ENCODE data around the gene PDPK1. TPM values are rescaled to one million over a fixed set of nuclear protein-coding genes. Genes with fewer than 3 reads are reported as not detected.
A peak's percentile ranks its signal among the peaks of the same experiment; 100 is the strongest.
"Not testable (repeated sequence)": the region's sequence is repeated elsewhere in the genome, so short reads cannot be mapped to it uniquely, and the experiment has no call there.

PDPK1 gene
- total RNA-seq, 4 donors from 2014 or later: 30.8 to 43.1 (median 36.5) TPM

- ATAC-seq: no peak
- no peak for TF ChIP-seq CTCF (IDR thresholded peaks at IDR 0.05)
- no peak for TF ChIP-seq POLR2A (IDR thresholded peaks at IDR 0.05)
- TF ChIP-seq EP300 (IDR thresholded peaks at IDR 0.05): no peak
- no peak for TF ChIP-seq POLR2AphosphoS5 (IDR thresholded peaks at IDR 0.05)
- no CpG with 5 or more reads among the region's 11 CpGs for WGBS, 2 donors (ENCODE audit: low coverage in 1 of 2)
Observed at GRCh38 chr16:2531371-2531695, 6.5 kb upstream of the PDPK1 start, which contains the start of gene CEMP1. TSS of gene CEMP1 (minus strand) at chr16:2531408. CDS start at chr16:2531073, 335 bp downstream.

GRCh38 chr16:2531696-2532493 lies 5.9 kb upstream of the PDPK1 start:
- no peaks in the 10 kb centered on the region for H3K27me3 ChIP-seq
- H3K27ac ChIP-seq: peak overlapping the region; percentile 93 to 99 (median 96)
- H3K36me3 ChIP-seq: peaks cover 0 to 35% of the 10 kb centered on the region in 2 donors
- WGBS, 2 donors (ENCODE audit: low coverage in 1 of 2): 0% methylated on average over 2 to 12 of the region's 84 CpGs
- ATAC-seq: peak; percentile 95
- peaks cover 0 to 34% (median 6%) of the 10 kb centered on the region in 3 donors for H3K4me1 ChIP-seq
- no peaks in the 10 kb centered on the region for H3K9me3 ChIP-seq
- H3K4me3 ChIP-seq: peak overlapping the region; percentile 68 to 77
- TF ChIP-seq EP300 (IDR thresholded peaks at IDR 0.05): no peak
- peak in 1 of 4 experiments; percentile 7 for TF ChIP-seq CTCF (IDR thresholded peaks at IDR 0.05)
- TF ChIP-seq POLR2A (IDR thresholded peaks at IDR 0.05): peak; percentile 58 to 75
- TF ChIP-seq POLR2AphosphoS5 (IDR thresholded peaks at IDR 0.05): peak; percentile 86

More at GRCh38 chr16:2531371-2531695, 6.5 kb upstream of the PDPK1 start, which contains the start of gene CEMP1:
- Histone ChIP-seq H3K4me1 (peaks cover 0 to 29% (median 6%) of the 10 kb centered on the region in 3 donors), H3K27ac (peak within 1 kb of the TSS; percentile 93 to 99 (median 96)), H3K36me3 (peaks cover 0 to 41% of the 10 kb centered on the region in 2 donors), H3K9me3 (no peaks in the 10 kb centered on the region), H3K4me3 (peak within 1 kb of the TSS; percentile 68 to 77), H3K27me3 (no peaks in the 10 kb centered on the region)

- peak overlapping the region; percentile 93 to 99 (median 96) for H3K27ac ChIP-seq
- peak; percentile 35 for ATAC-seq
- 5 to 10% methylated on average over 4 to 25 of the region's 37 CpGs for WGBS, 2 donors (ENCODE audit: low coverage in 1 of 2)
- TF ChIP-seq CTCF (IDR thresholded peaks at IDR 0.05) (no peak), POLR2A (IDR thresholded peaks at IDR 0.05) (peak in 1 of 2 donors; percentile 34), POLR2AphosphoS5 (IDR thresholded peaks at IDR 0.05) (peak; percentile 7)
- H3K9me3 ChIP-seq: no peaks in the 10 kb centered on the region
- H3K27me3 ChIP-seq: no peaks in the 10 kb centered on the region
- H3K4me3 ChIP-seq: peak overlapping the region; percentile 68 to 77
- H3K4me1 ChIP-seq: peaks cover 0 to 38% (median 6%) of the 10 kb centered on the region in 3 donors
- peaks cover 0 to 28% of the 10 kb centered on the region in 2 donors for H3K36me3 ChIP-seq
Observed at GRCh38 chr16:2532494-2533141, 5.2 kb upstream of the PDPK1 start.

GRCh38 chr16:2533142-2533755 lies 4.6 kb upstream of the PDPK1 start:
- Histone ChIP-seq H3K4me3 (peak overlapping the region; percentile 68 to 77), H3K36me3 (peaks cover 0 to 21% of the 10 kb centered on the region in 2 donors), H3K4me1 (peaks cover 0 to 38% (median 6%) of the 10 kb centered on the region in 3 donors), H3K27ac (peak overlapping the region; percentile 93 to 99 (median 96))
- H3K9me3 ChIP-seq, H3K27me3 ChIP-seq, ATAC-seq: not testable (repeated sequence)
- WGBS, 2 donors (ENCODE audit: low coverage in 1 of 2): 21 to 47% methylated on average over 7 to 11 of the region's 16 CpGs

GRCh38 chr16:2533912-2534311 lies 3.9 kb upstream of the PDPK1 start:
- peaks cover 0 to 43% (median 9%) of the 10 kb centered on the region in 3 donors for H3K4me1 ChIP-seq
- peak overlapping the region in 3 of 4 donors; percentile 28 to 99 (median 97) for H3K27ac ChIP-seq
- no peaks in the 10 kb centered on the region for H3K27me3 ChIP-seq
- no peak overlapping the region for H3K4me3 ChIP-seq
- TF ChIP-seq CTCF (IDR thresholded peaks at IDR 0.05) (no peak), POLR2AphosphoS5 (IDR thresholded peaks at IDR 0.05) (no peak), EP300 (IDR thresholded peaks at IDR 0.05) (no peak), POLR2A (IDR thresholded peaks at IDR 0.05) (no peak)
- peaks cover 0 to 15% of the 10 kb centered on the region in 2 donors for H3K36me3 ChIP-seq
- H3K9me3 ChIP-seq: no peaks in the 10 kb centered on the region
- ATAC-seq: no peak
- WGBS, 2 donors (ENCODE audit: low coverage in 1 of 2): 89 to 100% methylated on average over 1 to 11 of the region's 11 CpGs

GRCh38 chr16:2534335-2534734 lies 3.5 kb upstream of the PDPK1 start:
- H3K27me3 ChIP-seq, H3K9me3 ChIP-seq, ATAC-seq, H3K4me3 ChIP-seq: not testable (repeated sequence)
- WGBS, 2 donors (ENCODE audit: low coverage in 1 of 2): 87 to 90% methylated on average over 4 to 5 of the region's 5 CpGs
- peak overlapping the region in 1 of 4 donors; percentile 62 for H3K27ac ChIP-seq
- H3K36me3 ChIP-seq: peaks cover 0 to 10% of the 10 kb centered on the region in 2 donors
- peaks cover 0 to 47% (median 14%) of the 10 kb centered on the region in 3 donors for H3K4me1 ChIP-seq

Data from gastroesophageal sphincter (tissue), 4 donors.